A673 (cell line): ENCODE results near the gene FURIN.

Source experiments
- EZH2 ChIP-seq: fragments of 200-600 bp; sonication (generic); IDR thresholded peaks from 2 replicates; pipeline ENCODE4 v1.6.1; 2017; ENCODE audit warnings: borderline replicate concordance, low read depth, mild to moderate bottlenecking, mixed read lengths, antibody characterized with exemption, low read length; ENCODE audit not compliant: poor library complexity, severe bottlenecking
- TF ChIP-seq, protein P1 (sequence below): fragments of 300-800, 200-600 bp; sonication (generic); conservative IDR thresholded peaks from 2 replicates; pipeline ENCODE4 v1.5.1; 2017; ENCODE audit warnings: low read depth, mild to moderate bottlenecking, antibody characterized with exemption, low read length, moderate library complexity, mixed read lengths

- TF ChIP-seq, protein P1, sequence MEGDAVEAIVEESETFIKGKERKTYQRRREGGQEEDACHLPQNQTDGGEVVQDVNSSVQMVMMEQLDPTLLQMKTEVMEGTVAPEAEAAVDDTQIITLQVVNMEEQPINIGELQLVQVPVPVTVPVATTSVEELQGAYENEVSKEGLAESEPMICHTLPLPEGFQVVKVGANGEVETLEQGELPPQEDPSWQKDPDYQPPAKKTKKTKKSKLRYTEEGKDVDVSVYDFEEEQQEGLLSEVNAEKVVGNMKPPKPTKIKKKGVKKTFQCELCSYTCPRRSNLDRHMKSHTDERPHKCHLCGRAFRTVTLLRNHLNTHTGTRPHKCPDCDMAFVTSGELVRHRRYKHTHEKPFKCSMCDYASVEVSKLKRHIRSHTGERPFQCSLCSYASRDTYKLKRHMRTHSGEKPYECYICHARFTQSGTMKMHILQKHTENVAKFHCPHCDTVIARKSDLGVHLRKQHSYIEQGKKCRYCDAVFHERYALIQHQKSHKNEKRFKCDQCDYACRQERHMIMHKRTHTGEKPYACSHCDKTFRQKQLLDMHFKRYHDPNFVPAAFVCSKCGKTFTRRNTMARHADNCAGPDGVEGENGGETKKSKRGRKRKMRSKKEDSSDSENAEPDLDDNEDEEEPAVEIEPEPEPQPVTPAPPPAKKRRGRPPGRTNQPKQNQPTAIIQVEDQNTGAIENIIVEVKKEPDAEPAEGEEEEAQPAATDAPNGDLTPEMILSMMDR: no peak
- no peak for TF ChIP-seq EZH2
Observed at GRCh38 chr15:90890839-90891238, 22.5 kb downstream of the FURIN start.
